Loucy (cell line): ENCODE results near the gene LRRN2.

Source experiments
- CTCF ChIP-seq: fragments of 200-600 bp; sonication (generic); conservative IDR thresholded peaks from 2 replicates; pipeline ENCODE4 v1.5.1; 2014; ENCODE audit warnings: mild to moderate bottlenecking, antibody characterized with exemption, low read length
- EZH2phosphoT487 ChIP-seq: fragments of 200-600 bp; IDR thresholded peaks from 2 replicates; pipeline ENCODE4 v1.6.1; 2018; ENCODE audit warnings: antibody characterized with exemption, mild to moderate bottlenecking, moderate library complexity, borderline replicate concordance

- TF ChIP-seq CTCF (no peak), EZH2phosphoT487 (no peak)
These were observed 21.4 kb upstream of the LRRN2 start for GRCh38 chr1:204706838-204707509.
